Endothelial cell of umbilical vein (primary cell): ENCODE measurements around the gene DNHD1. TPM values are rescaled to one million over a fixed set of nuclear protein-coding genes. Genes with fewer than 3 reads are reported as not detected.

ENCODE experiments used
- BruUV-seq: library from RNA; stranded (reverse); fragments of 400-500 nt; replicated peaks from 2 replicates; lab custom pipeline; 2021; lab: Mats Ljungman, UMichigan
- CTCF ChIA-PET: fragments of 300-600, 350-600 bp; sonication (Branson Sonifier 250); formaldehyde crosslinking; loops from one replicate; lab custom pipeline; 2021; ENCODE audit warnings: antibody characterized with exemption, inconsistent platforms; lab: Charles Lee
- POLR2A ChIA-PET: fragments of 300-600, 350-600 bp; sonication (Branson Sonifier 250); formaldehyde crosslinking; loops from one replicate; lab custom pipeline; 2021; ENCODE audit warnings: antibody characterized with exemption, inconsistent platforms; lab: Charles Lee
- DNase-seq: peaks from one replicate; pipeline ENCODE4 v3.0.0-alpha.2; 2011; ENCODE audit warnings: low read depth, low spot score
- FAIRE-seq: peaks from 2 replicates; lab custom pipeline; 2011; peaks lifted over from hg19 to GRCh38; lab: Jason Lieb, UNC
- H2AFZ ChIP-seq: 2 replicates; pipeline ENCODE4 v1.6.0; 2012; ENCODE audit warnings: low read depth, low read length, control low read depth, inconsistent platforms
- H3K27ac ChIP-seq: 2 replicates; pipeline ENCODE4 v1.5.1; 2011; ENCODE audit warnings: low read depth, mild to moderate bottlenecking, control low read depth, low read length, moderate library complexity; ENCODE audit not compliant: insufficient read depth
- H3K27me3 ChIP-seq, 2 experiments: 2 replicates each; pipeline versions ENCODE4 v1.6.0 to v1.6.1; 2011; ENCODE audit warnings: low read length in 2 of 2, mixed read lengths in 1 of 2; ENCODE audit not compliant: control insufficient read depth in 2 of 2, insufficient read depth in 2 of 2
- H3K36me3 ChIP-seq, 2 experiments: 2 replicates in 1 of 2; 3 replicates in 1 of 2; pipeline ENCODE4 v1.5.1; 2011; ENCODE audit warnings: low read length in 2 of 2, mild to moderate bottlenecking in 1 of 2, moderate library complexity in 1 of 2; ENCODE audit not compliant: control insufficient read depth in 2 of 2, insufficient read depth in 2 of 2; ENCODE audit errors: extremely low read depth in 1 of 2
- H3K4me1 ChIP-seq: 3 replicates; pipeline ENCODE4 v1.5.1; 2011; ENCODE audit warnings: mild to moderate bottlenecking, low read length; ENCODE audit not compliant: control insufficient read depth, insufficient read depth; ENCODE audit errors: extremely low read depth
- H3K4me2 ChIP-seq: 2 replicates; pipeline ENCODE4 v1.6.1; 2011; ENCODE audit warnings: low read length, control low read depth, mixed read lengths; ENCODE audit not compliant: insufficient read depth
- H3K4me3 ChIP-seq, 3 experiments: fragments of 200-600 bp in 1 of 3; sonication (generic), shearing (Covaris generic) in 1 of 3; replicated peaks in 1 of 3; 2 replicates each; pipeline ENCODE4 v1.5.1; 2011 to 2016; ENCODE audit warnings: control low read depth in 3 of 3, low read length in 3 of 3, mild to moderate bottlenecking in 2 of 3, inconsistent platforms in 1 of 3, low read depth in 1 of 3, moderate library complexity in 1 of 3; ENCODE audit not compliant: insufficient read depth in 1 of 3
- H3K79me2 ChIP-seq: 2 replicates; pipeline ENCODE4 v1.6.0; 2012; ENCODE audit warnings: low read length, inconsistent platforms; ENCODE audit not compliant: control insufficient read depth, insufficient read depth
- H3K9ac ChIP-seq: replicated peaks from 2 replicates; pipeline ENCODE3; 2011; ENCODE audit warnings: low read length, control low read depth; ENCODE audit not compliant: insufficient read depth; ENCODE audit errors: extremely low read depth
- H3K9me1 ChIP-seq: replicated peaks from 3 replicates; pipeline ENCODE4 v1.6.0; 2011; ENCODE audit warnings: mild to moderate bottlenecking, low read length; ENCODE audit not compliant: control insufficient read depth, insufficient read depth; ENCODE audit errors: extremely low read depth
- H3K9me3 ChIP-seq: replicated peaks from 2 replicates; pipeline ENCODE4 v1.5.1; 2012; ENCODE audit warnings: low read length, inconsistent platforms; ENCODE audit not compliant: control insufficient read depth, insufficient read depth
- H4K20me1 ChIP-seq: replicated peaks from 2 replicates; pipeline ENCODE3; 2011; ENCODE audit warnings: mild to moderate bottlenecking, low read length; ENCODE audit not compliant: control insufficient read depth, insufficient read depth; ENCODE audit errors: extremely low read depth
- CTCF ChIP-seq, 2 donors: IDR thresholded peaks; 1 replicate in 1 of 2; 2 replicates in 1 of 2; pipeline ENCODE4 v1.5.1; 2011; ENCODE audit warnings: low read length in 2 of 2, mild to moderate bottlenecking in 2 of 2, moderate library complexity in 2 of 2, control low read depth in 1 of 2, inconsistent platforms in 1 of 2, low read depth in 1 of 2; ENCODE audit not compliant: insufficient read depth in 1 of 2; ENCODE audit errors: extremely low read depth in 1 of 2
- FOS ChIP-seq: IDR thresholded peaks from 2 replicates; pipeline ENCODE4 v1.6.1; 2011; ENCODE audit warnings: mild to moderate bottlenecking, low read length, moderate library complexity, borderline replicate concordance; ENCODE audit not compliant: insufficient read depth
- MAX ChIP-seq: IDR thresholded peaks from 2 replicates; pipeline ENCODE4 v1.6.1; 2011; ENCODE audit not compliant: insufficient read depth, insufficient read length
- POLR2A ChIP-seq: IDR thresholded peaks from 2 replicates; pipeline ENCODE4 v1.6.1; 2012; ENCODE audit warnings: low read depth, mild to moderate bottlenecking, control low read depth, low read length
- POLR2AphosphoS5 ChIP-seq: IDR thresholded peaks from 2 replicates; pipeline ENCODE4 v1.6.1; 2012; ENCODE audit warnings: low read depth, mild to moderate bottlenecking, control low read depth, low read length, moderate library complexity; ENCODE audit not compliant: insufficient read depth
- dilution Hi-C: fragments of 300-500 bp; cut with MboI; formaldehyde crosslinking; loops from one replicate; pipeline ENCODE4 v1.15.0; 2019; ENCODE audit warnings: low sequenced_read_pairs; ENCODE audit not compliant: extremely low pct_ligation_motif_present
- intact Hi-C: fragments of 100-400 bp; cut with micrococcal nuclease; formaldehyde crosslinking; loops from one replicate; pipeline ENCODE4 v1.10.0; 2022
- polyA plus RNA-seq, 4 experiments: library from polyadenylated mRNA; depleted of rRNA in 3 of 4; stranded (reverse) in 3 of 4; unstranded in 1 of 4; fragments of >200 nt; gene quantifications; 2 replicates each; pipeline versions ENCODE4 v1.2.1 to v1.2.3, GENCODE V29; 2011 to 2012; ENCODE audit warnings: missing spikeins in 1 of 4
- total RNA-seq: library from RNA; stranded (reverse); gene quantifications from 2 replicates; pipeline ENCODE4 v1.2.3, GENCODE V29; 2021

Gene DNHD1
- total and polyA plus RNA-seq, 2 donors (not counting 3 experiments of a cell fraction or from before 2014, with no cell fraction given): 3.7 to 8.6 TPM

GRCh38 chr11:6473451-6474412 is 23.3 kb upstream of the DNHD1 start, which contains the start of gene TRIM3:
Gene TRIM3 (minus strand): TSS chr11:6473941. CDS start chr11:6465695, 8,246 bp downstream.
- intact Hi-C loops: loop anchor here (1.0 to 5.0 kb wide), 5 partner anchors 8 to 241 kb away; partner anchors contain the start of genes ARFIP2, FHIP1B, TIMM10B and TPP1
- POLR2A ChIA-PET: interaction anchor here (1.0 to 1.4 kb wide), 2 partner anchors 8 to 54 kb away, joined by 3 to 4 read pairs; partner anchors contain the start of genes ARFIP2 and TIMM10B

More at GRCh38 chr11:6473451-6474412, 23.3 kb upstream of the DNHD1 start, which contains the start of gene TRIM3:
- dilution Hi-C loops: no loop called here
- FAIRE-seq (peak; percentile 87), DNase-seq (peak; percentile 87)
- H3K27ac ChIP-seq: peak within 1 kb of the TSS; percentile 87
- peak within 1 kb of the TSS; percentile 90 for H2AFZ ChIP-seq
- H3K27me3 ChIP-seq: no peaks in the 10 kb centered on the region
- no peaks in the 10 kb centered on the region for H3K9me1 ChIP-seq
- peaks cover 21% of the 10 kb centered on the region for H3K4me1 ChIP-seq
- H3K36me3 ChIP-seq: peaks cover 2 to 16% of the 10 kb centered on the region in 2 experiments
- BruUV-seq: no TSS peak
- peak within 1 kb of the TSS; percentile 93 for H3K4me2 ChIP-seq
- H3K9me3 ChIP-seq: no peaks in the 10 kb centered on the region
- peak within 1 kb of the TSS; percentile 76 for H3K9ac ChIP-seq
- TF ChIP-seq MAX (no peak), POLR2A (peak; percentile 95), CTCF (IDR thresholded peaks at IDR 0.05; ENCODE audit: extremely low read depth in 1 of 2, insufficient read depth in 1 of 2, low read depth in 1 of 2, low read length in 2 of 2) (peak in 1 of 2 donors; percentile 42), POLR2AphosphoS5 (peak; percentile 94), FOS (no peak)
- peak within 1 kb of the TSS; percentile 61 to 87 (median 68) for H3K4me3 ChIP-seq
- peaks cover 6% of the 10 kb centered on the region for H3K79me2 ChIP-seq
- no peaks in the 10 kb centered on the region for H4K20me1 ChIP-seq
- CTCF ChIA-PET: interaction anchor here (1.2 to 3.5 kb wide), 6 partner anchors 30 to 145 kb away, joined by 3 to 32 read pairs (median 4); partner anchors contain the start of gene TPP1
